K562 (cell line): ENCODE data around the gene BEST2. TPM values are rescaled to one million over a fixed set of nuclear protein-coding genes. Genes with fewer than 3 reads are reported as not detected.

Experiments used
- NEUROD1 ChIP-seq: fragments of 150-350 bp; IDR thresholded peaks from 2 replicates; pipeline ENCODE4 v1.6.1; 2014; ENCODE audit warnings: borderline replicate concordance, low read length, low read depth; ENCODE audit not compliant: partially characterized antibody
- RBM14 ChIP-seq: fragments of 200-400 bp; formaldehyde crosslinking; IDR thresholded peaks from 2 replicates; pipeline ENCODE4 v1.6.1; 2018; ENCODE audit warnings: low read depth, mild to moderate bottlenecking, low read length, moderate library complexity, borderline replicate concordance; ENCODE audit not compliant: insufficient read depth
- polyA plus RNA-seq, 8 experiments: library from polyadenylated mRNA; depleted of rRNA in 4 of 8; stranded (reverse) in 5 of 8; unstranded in 3 of 8; fragments of >200 nt; fragmentation: Nextera tagmentation in 2 of 8; fragmentation: Illumina TruSeq in 1 of 8; extraction: Ambion mirVana in 2 of 8; extraction: Trizol in 1 of 8; gene quantifications; 2 replicates each; pipeline versions ENCODE4 v1.2.1 to v1.2.3, GENCODE V29; 2011 to 2014; ENCODE audit warnings: inconsistent platforms in 1 of 8, missing spikeins in 1 of 8
- total RNA-seq, 7 experiments: library from RNA; depleted of rRNA in 6 of 7; stranded (reverse); fragments of >200 nt in 6 of 7; fragmentation: Illumina TruSeq in 2 of 7; extraction: Trizol in 2 of 7; gene quantifications; 2 replicates each; pipeline versions ENCODE4 v1.2.1 to v1.2.3, GENCODE V29; 2011 to 2021; ENCODE audit warnings: low replicate concordance in 1 of 7
- TF ChIP-seq, protein P1 (sequence below): fragments of 450-650 bp; IDR thresholded peaks from 2 replicates; pipeline ENCODE4 v1.7.1; 2018; ENCODE audit warnings: mild to moderate bottlenecking, low read depth; ENCODE audit not compliant: partially characterized antibody
- TF ChIP-seq, protein P2 (sequence below), 3 experiments: fragments of 200-800 bp in 1 of 3; fragments of 250-450 bp in 1 of 3; fragments of 450-650 bp in 1 of 3; sonication (Bioruptor Pico) in 1 of 3; sonication (Bioruptor generic) in 1 of 3; formaldehyde crosslinking in 1 of 3; IDR thresholded peaks; 2 replicates each; pipeline versions ENCODE4 v1.6.1 to v1.8.0; 2016 to 2022; ENCODE audit warnings: mild to moderate bottlenecking in 2 of 3, missing genetic modification characterization in 2 of 3, missing compliant biosample characterization in 1 of 3, moderate library complexity in 1 of 3

The BEST2 gene
- total and polyA plus RNA-seq, 9 of the 15 experiments (the other 6 are each of a cell fraction or from before 2014, with no cell fraction given) = not detected

DNA sequence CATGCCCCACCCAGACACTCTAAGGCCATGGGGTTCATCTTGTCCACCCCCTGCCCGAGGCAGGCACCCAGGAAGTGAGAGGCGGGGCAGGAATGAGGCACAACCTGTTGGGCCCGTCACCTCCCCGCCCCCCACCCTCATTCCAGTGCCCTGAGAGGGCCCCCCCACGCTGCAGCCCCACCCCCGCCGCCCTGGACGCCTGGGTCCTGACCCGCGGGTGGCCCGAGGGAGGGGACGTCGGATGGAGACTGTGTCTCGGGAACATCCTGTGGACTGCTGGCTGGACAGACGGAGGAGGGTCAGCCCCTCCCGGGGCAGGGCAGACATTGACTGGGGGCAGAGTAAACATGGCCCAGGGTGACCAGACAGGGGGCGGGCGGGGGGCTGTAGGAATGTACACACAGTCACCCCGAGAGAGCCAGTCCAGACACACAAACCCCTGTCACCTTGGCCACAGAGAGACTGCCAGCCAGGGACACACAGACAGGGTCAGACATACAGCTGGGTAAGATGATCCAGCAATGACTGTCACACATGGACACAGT is 32.3 kb downstream of the BEST2 start (continued):
- TF ChIP-seq, protein P1, sequence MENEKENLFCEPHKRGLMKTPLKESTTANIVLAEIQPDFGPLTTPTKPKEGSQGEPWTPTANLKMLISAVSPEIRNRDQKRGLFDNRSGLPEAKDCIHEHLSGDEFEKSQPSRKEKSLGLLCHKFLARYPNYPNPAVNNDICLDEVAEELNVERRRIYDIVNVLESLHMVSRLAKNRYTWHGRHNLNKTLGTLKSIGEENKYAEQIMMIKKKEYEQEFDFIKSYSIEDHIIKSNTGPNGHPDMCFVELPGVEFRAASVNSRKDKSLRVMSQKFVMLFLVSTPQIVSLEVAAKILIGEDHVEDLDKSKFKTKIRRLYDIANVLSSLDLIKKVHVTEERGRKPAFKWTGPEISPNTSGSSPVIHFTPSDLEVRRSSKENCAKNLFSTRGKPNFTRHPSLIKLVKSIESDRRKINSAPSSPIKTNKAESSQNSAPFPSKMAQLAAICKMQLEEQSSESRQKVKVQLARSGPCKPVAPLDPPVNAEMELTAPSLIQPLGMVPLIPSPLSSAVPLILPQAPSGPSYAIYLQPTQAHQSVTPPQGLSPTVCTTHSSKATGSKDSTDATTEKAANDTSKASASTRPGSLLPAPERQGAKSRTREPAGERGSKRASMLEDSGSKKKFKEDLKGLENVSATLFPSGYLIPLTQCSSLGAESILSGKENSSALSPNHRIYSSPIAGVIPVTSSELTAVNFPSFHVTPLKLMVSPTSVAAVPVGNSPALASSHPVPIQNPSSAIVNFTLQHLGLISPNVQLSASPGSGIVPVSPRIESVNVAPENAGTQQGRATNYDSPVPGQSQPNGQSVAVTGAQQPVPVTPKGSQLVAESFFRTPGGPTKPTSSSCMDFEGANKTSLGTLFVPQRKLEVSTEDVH = no peak
- TF ChIP-seq, protein P2, sequence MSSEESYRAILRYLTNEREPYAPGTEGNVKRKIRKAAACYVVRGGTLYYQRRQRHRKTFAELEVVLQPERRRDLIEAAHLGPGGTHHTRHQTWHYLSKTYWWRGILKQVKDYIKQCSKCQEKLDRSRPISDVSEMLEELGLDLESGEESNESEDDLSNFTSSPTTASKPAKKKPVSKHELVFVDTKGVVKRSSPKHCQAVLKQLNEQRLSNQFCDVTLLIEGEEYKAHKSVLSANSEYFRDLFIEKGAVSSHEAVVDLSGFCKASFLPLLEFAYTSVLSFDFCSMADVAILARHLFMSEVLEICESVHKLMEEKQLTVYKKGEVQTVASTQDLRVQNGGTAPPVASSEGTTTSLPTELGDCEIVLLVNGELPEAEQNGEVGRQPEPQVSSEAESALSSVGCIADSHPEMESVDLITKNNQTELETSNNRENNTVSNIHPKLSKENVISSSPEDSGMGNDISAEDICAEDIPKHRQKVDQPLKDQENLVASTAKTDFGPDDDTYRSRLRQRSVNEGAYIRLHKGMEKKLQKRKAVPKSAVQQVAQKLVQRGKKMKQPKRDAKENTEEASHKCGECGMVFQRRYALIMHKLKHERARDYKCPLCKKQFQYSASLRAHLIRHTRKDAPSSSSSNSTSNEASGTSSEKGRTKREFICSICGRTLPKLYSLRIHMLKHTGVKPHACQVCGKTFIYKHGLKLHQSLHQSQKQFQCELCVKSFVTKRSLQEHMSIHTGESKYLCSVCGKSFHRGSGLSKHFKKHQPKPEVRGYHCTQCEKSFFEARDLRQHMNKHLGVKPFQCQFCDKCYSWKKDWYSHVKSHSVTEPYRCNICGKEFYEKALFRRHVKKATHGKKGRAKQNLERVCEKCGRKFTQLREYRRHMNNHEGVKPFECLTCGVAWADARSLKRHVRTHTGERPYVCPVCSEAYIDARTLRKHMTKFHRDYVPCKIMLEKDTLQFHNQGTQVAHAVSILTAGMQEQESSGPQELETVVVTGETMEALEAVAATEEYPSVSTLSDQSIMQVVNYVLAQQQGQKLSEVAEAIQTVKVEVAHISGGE (CRISPR knock-in tag; IDR thresholded peaks at IDR 0.05) = peak in 1 of 3 experiments; percentile 15; a peak in 1 of 6 replicates
- no peak for TF ChIP-seq RBM14
- no peak for TF ChIP-seq NEUROD1
